Endothelial cell of umbilical vein (primary cell): ENCODE measurements around the gene PRXL2B.

Experiments
- EZH2 ChIP-seq: IDR thresholded peaks from 2 replicates; pipeline ENCODE4 v1.6.1; 2012; ENCODE audit warnings: borderline replicate concordance, low read depth, mild to moderate bottlenecking, moderate library complexity, low read length, inconsistent platforms; ENCODE audit not compliant: severe bottlenecking
- GATA2 ChIP-seq: IDR thresholded peaks from 2 replicates; pipeline ENCODE4 v1.7.0; 2011; ENCODE audit warnings: low read depth, mild to moderate bottlenecking, moderate library complexity, mixed read lengths, low read length; ENCODE audit not compliant: insufficient read length, insufficient read depth
- JUN ChIP-seq: IDR thresholded peaks from 2 replicates; pipeline ENCODE4 v1.6.1; 2011; ENCODE audit warnings: borderline replicate concordance, low read depth; ENCODE audit not compliant: insufficient read length, insufficient read depth
- POLR2AphosphoS5 ChIP-seq: IDR thresholded peaks from 2 replicates; pipeline ENCODE4 v1.6.1; 2012; ENCODE audit warnings: low read depth, mild to moderate bottlenecking, control low read depth, low read length, moderate library complexity; ENCODE audit not compliant: insufficient read depth

- TF ChIP-seq GATA2 (no peak), EZH2 (no peak), JUN (no peak), POLR2AphosphoS5 (no peak)
Observed at GRCh38 chr1:2558420-2558819, 28.2 kb upstream of the PRXL2B start.
